GM15510 (cell line): ENCODE measurements around the gene SLC9A7.

ENCODE experiments used
- POLR2A ChIP-seq: IDR thresholded peaks from 3 replicates; pipeline ENCODE4 v1.6.1; 2011; ENCODE audit warnings: borderline replicate concordance; ENCODE audit not compliant: insufficient read length; ENCODE audit errors: extremely low read depth

SLC9A7 gene

GRCh38 chrX:46582966-46583365, 176.0 kb downstream of the SLC9A7 start:
- TF ChIP-seq POLR2A: no peak

GRCh38 chrX:46582325-46582724, 176.6 kb downstream of the SLC9A7 start:
- TF ChIP-seq POLR2A: no peak

- no peak for TF ChIP-seq POLR2A
Observed at GRCh38 chrX:46580613-46581012, 178.3 kb downstream of the SLC9A7 start.

- no peak for TF ChIP-seq POLR2A
Observed at GRCh38 chrX:46579250-46579649, 179.7 kb downstream of the SLC9A7 start.

- TF ChIP-seq POLR2A: no peak
Observed at GRCh38 chrX:46577221-46578005, 181.5 kb downstream of the SLC9A7 start.

- TF ChIP-seq POLR2A: no peak
Observed at GRCh38 chrX:46576458-46576857, 182.5 kb downstream of the SLC9A7 start.

GRCh38 chrX:46575991-46576392, 182.9 kb downstream of the SLC9A7 start:
- TF ChIP-seq POLR2A: no peak

- no peak for TF ChIP-seq POLR2A
Observed at GRCh38 chrX:46575586-46575985, 183.3 kb downstream of the SLC9A7 start.

GRCh38 chrX:46574774-46575381, 184.0 kb downstream of the SLC9A7 start:
- TF ChIP-seq POLR2A: peak; percentile 13

GRCh38 chrX:46573892-46574773, 184.8 kb downstream of the SLC9A7 start:
- TF ChIP-seq POLR2A: no peak

- no peak for TF ChIP-seq POLR2A
Observed at GRCh38 chrX:46573331-46573891, 185.5 kb downstream of the SLC9A7 start, which contains the start of gene CHST7. Gene CHST7, plus strand, starts transcription at chrX:46573765. Its CDS starts 167 bp downstream, at chrX:46573932.

GRCh38 chrX:46572340-46572936, 186.5 kb downstream of the SLC9A7 start:
- no peak for TF ChIP-seq POLR2A

- TF ChIP-seq POLR2A: no peak
Observed at GRCh38 chrX:46571423-46572339, 187.2 kb downstream of the SLC9A7 start.
